Astrocyte of the cerebellum (primary cell): ENCODE results near the gene ADCY4.
"Not testable (repeated sequence)": the region's sequence is repeated elsewhere in the genome, so short reads cannot be mapped to it uniquely, and the experiment has no call there.

Experiments
- DNase-seq: peaks from one replicate; pipeline ENCODE4 v3.0.0-alpha.2; 2011; ENCODE audit warnings: low read depth
- H3K4me3 ChIP-seq: 2 replicates; pipeline ENCODE4 v1.5.1; 2011; ENCODE audit warnings: mild to moderate bottlenecking, low read depth, low read length, moderate library complexity
- in situ Hi-C: cut with HindIII; loops from 2 replicates; pipeline ENCODE4 v1.10.0; 2017; ENCODE audit warnings: low sequenced_read_pairs
- TF ChIP-seq, protein P1 (sequence below): IDR thresholded peaks from 2 replicates; pipeline ENCODE4 v1.5.1; 2012; ENCODE audit warnings: low read length, low read depth, moderate library complexity, mild to moderate bottlenecking; ENCODE audit errors: missing control alignments

Gene ADCY4

DNA sequence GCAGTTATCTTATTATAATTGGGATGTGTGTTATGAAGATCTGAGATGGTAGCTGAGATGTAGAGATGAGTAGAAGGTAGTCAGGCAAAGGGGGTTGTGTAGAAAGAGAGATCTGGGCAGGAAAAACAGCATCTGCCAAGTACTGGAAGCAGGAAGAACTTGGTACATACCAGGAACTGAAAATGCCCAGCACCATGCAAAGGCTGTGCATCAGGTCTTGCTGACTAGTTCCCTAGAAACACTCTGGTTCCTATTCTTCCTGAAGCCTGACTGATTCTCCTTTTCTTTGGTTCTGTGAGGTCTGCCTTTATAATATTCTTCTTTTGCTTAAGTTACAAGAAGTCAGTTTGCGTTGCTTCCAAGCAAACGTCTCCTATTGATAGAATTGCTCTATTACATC lies 26.5 kb upstream of the ADCY4 start:
- DNase-seq = no peak
- TF ChIP-seq, protein P1, sequence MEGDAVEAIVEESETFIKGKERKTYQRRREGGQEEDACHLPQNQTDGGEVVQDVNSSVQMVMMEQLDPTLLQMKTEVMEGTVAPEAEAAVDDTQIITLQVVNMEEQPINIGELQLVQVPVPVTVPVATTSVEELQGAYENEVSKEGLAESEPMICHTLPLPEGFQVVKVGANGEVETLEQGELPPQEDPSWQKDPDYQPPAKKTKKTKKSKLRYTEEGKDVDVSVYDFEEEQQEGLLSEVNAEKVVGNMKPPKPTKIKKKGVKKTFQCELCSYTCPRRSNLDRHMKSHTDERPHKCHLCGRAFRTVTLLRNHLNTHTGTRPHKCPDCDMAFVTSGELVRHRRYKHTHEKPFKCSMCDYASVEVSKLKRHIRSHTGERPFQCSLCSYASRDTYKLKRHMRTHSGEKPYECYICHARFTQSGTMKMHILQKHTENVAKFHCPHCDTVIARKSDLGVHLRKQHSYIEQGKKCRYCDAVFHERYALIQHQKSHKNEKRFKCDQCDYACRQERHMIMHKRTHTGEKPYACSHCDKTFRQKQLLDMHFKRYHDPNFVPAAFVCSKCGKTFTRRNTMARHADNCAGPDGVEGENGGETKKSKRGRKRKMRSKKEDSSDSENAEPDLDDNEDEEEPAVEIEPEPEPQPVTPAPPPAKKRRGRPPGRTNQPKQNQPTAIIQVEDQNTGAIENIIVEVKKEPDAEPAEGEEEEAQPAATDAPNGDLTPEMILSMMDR = no peak
- in situ Hi-C loops = no loop called here
- no peak overlapping the region for H3K4me3 ChIP-seq

DNA sequence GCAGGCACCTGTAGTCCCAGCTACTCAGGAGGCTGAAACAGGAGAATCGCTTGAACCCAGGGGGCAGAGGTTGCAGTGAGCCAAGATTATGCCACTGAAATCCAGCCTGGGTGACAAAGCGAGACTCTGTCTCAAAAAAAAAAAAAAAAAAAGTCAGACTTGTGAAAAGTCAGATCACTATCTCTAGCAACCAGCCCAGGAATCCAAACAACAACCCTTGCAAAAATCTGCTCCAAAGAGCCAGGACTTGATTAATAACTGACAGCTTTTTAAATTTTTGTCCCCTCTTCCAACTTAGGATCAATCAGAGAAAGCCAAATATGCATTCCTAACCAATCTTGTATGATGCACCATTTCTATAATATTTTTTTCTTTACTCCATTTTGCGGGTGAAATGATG lies 25.4 kb upstream of the ADCY4 start:
- DNase-seq = no peak

DNA sequence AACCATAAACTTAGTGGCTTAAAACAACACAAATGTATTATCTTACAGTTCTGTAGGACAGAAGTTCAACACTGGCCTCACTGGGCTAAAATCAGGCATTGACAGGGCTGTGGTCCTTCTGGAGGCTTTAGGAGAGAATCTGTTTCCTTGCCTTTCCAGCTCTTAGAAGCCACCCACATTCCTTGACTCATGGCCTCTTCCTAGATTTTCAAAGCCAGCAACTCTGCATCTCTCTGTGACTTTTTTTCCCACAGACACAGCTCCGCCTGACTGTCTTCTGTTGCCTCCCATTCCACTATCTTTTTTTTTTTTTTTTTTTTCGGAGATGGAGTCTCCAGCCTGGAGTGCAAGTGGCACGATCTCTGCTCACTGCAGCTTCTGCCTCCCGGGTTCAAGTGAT lies 21.3 kb upstream of the ADCY4 start:
- no peak for DNase-seq
- TF ChIP-seq, protein P1 = no peak
- in situ Hi-C loops = no loop called here
- H3K4me3 ChIP-seq = no peak overlapping the region

More for the DNA sequence above, 25.4 kb upstream of the ADCY4 start:
- in situ Hi-C loops = no loop called here
- TF ChIP-seq, protein P1 = no peak
- H3K4me3 ChIP-seq = no peak overlapping the region

DNA sequence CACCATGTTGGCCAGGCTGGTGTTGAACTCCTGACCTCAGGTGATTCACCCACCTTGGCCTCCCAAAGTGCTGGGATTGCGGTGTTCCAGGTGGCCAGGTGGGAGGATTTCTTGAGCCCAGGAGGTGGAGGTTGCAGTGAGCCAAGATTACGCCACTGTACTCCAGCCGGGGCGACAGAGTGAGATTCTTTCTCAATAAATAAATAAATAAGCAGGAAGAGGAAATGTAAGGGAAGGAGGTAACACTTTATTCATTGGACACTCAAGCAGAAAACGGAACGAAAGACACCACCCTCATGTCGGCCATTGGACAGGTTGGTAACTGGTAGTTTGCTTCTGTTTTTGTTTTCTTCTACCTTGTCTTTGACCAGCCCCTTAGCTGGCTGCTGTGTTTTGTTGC lies 20.1 kb upstream of the ADCY4 start:
- no peak for DNase-seq
- in situ Hi-C loops = no loop called here
- TF ChIP-seq, protein P1 = no peak
- H3K4me3 ChIP-seq = no peak overlapping the region

DNA sequence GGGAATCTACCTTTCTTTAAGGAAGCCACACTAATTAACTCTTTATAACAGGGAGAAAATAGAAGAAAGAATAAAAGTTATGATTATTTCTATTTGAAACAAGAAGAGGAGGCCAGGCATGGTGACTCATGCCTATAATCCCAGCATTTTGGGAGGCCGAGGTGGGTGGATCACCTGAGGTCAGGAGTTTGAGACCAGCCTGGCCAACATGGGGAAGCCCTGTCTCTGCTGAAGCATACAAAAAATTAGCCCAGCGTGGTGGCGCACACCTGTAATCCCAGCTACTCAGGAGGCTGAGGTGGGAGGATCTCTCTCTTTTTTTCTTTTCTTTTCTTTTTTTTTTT lies 19.6 kb upstream of the ADCY4 start:
- DNase-seq, H3K4me3 ChIP-seq, in situ Hi-C loops: not testable (repeated sequence)

DNA sequence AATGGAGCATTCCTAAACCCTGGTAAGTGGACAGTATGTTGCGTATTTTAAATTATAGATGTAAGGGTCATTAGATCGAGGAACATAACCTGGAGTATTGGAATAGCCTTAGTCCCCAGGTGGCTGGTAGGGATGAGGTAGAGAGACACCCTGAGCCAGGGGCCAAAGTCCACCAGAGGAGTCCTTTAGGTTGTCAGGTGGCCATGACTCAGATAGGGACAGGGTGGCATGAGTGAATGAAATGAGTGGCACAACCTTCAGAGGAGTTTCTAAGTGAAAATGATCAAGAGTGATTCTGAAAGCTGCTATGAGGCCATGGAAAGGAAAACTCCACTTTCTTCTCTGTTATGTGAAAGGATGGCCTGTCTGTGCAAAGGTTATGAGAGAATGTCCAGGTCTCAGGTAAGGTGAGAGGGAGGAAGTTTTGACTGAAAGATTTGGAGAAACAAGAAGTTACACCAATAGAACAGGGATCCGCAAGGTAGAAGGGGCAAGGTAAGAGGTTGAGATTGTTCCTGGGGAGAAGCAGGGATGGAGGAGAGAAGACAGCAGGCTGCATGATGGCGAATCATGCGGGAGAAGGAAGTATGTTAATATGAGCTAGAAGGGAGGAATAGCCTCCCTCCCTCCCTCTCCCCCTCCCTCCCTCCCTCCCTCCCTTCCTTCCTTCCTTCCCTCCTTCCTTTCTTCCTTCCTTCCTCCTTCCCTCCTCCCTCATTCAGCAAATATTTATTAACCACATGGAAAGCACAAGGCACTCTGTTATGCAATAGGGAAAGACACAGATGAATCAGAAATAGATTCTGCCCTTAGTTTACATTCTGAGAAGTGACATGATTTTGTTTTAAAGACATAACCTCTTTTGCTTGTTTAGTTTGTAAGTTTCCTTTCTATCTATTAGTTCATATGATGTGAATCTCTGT lies 18.9 kb upstream of the ADCY4 start:
- DNase-seq = no peak
- TF ChIP-seq, protein P1 = no peak
- in situ Hi-C loops = no loop called here
- H3K4me3 ChIP-seq = no peak overlapping the region

DNA sequence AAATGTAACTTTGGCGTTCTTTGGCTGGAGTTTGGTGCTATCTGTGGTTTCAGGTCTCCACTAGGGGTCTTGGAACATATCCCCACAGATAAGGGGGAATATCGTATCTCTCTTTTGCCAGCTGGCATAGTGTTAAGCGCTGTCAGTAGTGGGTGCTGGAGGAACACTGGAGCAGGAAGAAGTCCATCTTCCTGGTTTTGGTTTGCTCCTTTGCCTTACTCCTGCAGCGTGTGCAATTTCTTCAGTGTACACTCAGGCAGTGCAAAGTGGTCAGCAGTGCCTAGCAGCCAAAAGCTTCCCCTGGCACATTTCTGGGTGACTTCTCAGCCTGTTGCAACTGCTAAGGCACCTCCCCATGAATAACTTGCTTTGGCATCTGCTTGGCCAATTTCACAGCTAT lies 16.6 kb upstream of the ADCY4 start:
- TF ChIP-seq, protein P1 = peak; percentile 2
- no peak for DNase-seq
- H3K4me3 ChIP-seq = no peak overlapping the region
- in situ Hi-C loops = no loop called here
